Raji (cell line): ENCODE data around the gene SNTG2.

Source experiments
- POLR2A ChIP-seq: IDR thresholded peaks from 2 replicates; pipeline ENCODE4 v1.6.1; 2011; ENCODE audit warnings: low read depth, low read length, control low read depth; ENCODE audit not compliant: insufficient read depth

Gene SNTG2

GRCh38 chr2:1307670-1308069 is 357.0 kb downstream of the SNTG2 start:
- TF ChIP-seq POLR2A: no peak

- no peak for TF ChIP-seq POLR2A
Measured at GRCh38 chr2:1308678-1309077, 358.0 kb downstream of the SNTG2 start.

DNA sequence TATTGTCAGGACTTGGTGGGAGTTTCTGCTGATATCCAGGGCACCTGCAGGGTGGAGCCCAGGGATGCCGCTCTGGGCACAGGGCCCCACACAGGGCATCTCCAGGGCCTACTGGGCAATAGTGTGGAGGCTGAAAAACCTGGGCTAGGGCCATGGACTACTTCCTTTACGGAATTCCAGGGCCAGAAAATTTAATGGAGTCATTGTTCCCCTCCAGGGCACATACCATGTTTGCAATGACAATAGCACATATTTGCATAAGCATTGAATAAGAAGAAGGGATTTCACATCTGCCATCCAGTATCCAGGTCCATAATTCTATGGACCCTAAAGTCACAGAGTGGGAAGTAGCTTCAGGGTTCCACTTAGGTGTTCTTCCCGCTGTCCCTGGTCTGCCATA is 358.9 kb downstream of the SNTG2 start:
- no peak for TF ChIP-seq POLR2A

DNA sequence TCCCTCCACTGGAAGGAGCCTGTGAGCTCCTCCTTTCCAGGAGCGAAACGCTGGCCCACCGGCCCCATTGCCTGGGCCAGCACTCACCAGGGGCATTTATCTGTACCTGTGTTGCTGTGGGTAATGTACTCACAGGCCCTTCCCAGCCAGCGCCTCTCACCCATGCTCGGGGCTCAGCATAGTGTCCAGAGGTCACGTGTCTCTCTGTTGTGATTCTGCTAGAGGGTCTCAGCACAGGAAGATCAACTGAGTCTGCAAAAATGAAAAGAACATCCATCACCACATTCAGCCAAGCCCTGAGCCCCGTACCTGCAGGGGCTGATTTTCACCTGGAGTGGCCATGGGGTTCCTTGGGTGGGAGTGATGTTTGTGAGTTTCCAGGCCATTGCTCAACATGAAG is 359.6 kb downstream of the SNTG2 start:
- no peak for TF ChIP-seq POLR2A

DNA sequence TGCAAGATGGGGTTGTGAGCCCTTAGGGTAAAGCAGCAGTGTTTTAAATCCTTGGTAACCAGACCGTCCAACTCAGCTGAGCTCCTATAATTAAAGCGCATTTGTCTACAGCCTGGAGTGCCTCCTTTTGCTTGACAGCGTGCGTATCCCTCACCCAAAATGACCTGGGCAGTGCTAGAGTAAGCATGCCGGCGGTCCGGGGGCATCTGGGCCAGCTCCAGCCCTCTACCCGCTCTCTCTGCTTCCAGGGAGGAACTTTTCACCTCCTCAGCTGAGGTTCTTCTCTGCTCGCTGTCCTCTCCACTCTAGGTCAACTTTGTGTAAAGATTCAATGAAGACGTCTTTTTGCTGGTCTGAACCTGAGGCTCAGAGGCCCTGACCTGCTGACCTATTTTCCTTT is 360.2 kb downstream of the SNTG2 start:
- TF ChIP-seq POLR2A: no peak

DNA sequence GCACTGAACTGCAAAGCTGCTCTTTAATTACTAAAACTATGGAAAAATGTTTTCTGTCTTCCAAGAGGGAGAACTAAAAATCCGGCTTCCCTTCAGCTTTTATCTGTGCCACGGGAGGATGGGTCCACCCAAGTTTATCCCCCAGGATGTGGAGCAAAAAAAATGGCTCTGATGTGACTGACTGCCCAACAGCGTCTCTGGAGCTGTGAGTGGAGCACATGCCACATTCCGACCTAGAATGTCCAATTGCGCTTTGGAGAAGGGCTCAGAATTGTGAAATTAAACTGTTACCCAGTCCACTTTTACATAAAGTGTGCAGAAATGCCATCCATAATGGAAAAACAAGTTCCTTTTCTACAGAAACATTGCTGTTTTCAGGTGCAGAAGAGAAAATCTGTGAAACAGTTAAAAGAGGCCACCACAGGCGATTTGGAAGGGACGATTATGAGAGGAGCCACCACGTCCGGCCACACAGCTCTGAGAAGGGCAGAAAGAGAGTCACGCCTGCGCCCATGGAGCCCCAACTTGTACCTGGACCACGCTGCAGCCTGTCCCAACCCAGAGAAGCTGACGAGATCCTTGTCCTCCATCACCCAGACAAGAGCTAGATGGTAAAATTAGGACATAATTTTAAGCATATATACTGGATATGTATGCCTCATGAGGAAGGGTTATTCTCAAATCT is 362.7 kb downstream of the SNTG2 start:
- TF ChIP-seq POLR2A: no peak

GRCh38 chr2:1314254-1314653 is 363.6 kb downstream of the SNTG2 start:
- TF ChIP-seq POLR2A: no peak

GRCh38 chr2:1318366-1319009 is 367.8 kb downstream of the SNTG2 start:
- no peak for TF ChIP-seq POLR2A

DNA sequence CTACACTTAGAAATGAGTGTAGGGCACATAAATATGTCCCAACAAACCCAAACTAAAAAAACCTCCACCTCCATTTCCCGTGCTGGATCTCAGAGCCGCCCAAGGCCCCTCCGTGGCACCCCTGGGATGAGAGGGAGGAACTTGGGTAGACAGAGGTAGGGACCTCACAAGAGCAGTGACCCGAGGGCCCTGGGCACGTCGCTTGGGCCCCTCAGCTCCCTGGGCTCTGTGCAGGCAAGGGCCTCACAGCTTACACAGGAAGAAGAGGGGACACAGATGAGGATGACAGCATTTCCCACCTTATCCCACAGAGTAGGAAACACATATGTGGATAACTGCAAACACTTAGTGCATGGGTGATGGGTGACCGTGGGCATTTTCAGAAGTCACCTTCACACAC is 368.7 kb downstream of the SNTG2 start:
- no peak for TF ChIP-seq POLR2A

GRCh38 chr2:1321321-1321720 is 370.7 kb downstream of the SNTG2 start:
- no peak for TF ChIP-seq POLR2A

DNA sequence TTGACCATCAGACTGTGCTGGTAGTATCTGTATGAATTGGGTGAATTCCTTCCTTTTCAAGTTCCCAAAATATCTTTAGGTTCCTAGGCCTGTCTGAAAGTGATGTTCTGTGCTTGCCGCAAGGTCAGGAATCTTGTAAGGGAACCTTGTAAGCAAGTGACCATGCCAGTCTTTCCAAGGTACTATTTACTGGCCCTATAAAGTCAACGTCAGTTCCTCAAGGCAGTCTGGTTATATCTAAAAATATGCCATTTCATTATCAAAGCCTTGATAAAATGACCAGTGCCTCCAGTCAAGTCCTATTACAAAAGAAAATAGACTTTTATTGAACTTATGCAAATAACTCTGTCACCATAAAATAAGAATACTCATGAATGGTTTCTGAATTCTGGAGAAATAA is 374.2 kb downstream of the SNTG2 start:
- no peak for TF ChIP-seq POLR2A

GRCh38 chr2:1328684-1329083 is 378.0 kb downstream of the SNTG2 start:
- no peak for TF ChIP-seq POLR2A

DNA sequence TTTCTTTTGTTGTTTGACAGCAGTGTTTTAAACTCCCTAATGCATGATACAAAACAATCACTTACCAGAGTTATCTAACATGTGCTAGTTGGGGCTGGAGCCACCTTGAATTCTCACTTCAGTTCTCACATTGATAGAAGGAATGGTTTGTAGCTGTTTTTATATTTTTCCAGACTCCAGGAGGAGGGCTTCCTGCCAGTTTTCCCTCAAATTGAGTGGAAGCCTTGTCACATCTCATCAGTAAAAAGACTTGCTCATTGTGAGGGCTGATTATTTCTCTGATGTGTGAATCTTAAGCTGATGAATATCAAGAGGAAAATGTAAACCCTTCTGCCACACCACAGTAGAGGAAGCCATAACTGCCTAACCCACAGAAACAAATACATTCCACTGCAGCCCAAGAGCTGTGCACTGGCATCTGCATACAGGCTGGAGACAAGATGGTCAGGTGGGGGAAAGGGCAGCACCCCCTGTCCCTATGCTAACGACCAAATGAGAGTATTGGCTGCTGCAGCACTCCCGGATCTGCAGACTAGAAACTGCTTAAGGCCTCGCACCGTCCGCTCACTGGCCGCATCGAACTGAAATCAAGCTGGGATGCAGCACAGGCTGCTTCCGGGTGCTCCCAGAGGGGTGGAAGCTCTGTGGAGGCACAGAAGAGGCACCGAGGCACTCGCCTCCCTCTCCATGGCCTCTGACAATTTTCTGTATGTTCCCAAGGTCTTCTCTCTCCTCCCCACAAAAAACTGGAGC is 388.9 kb downstream of the SNTG2 start:
- TF ChIP-seq POLR2A: no peak

- TF ChIP-seq POLR2A: no peak
Measured at GRCh38 chr2:1340141-1340512, 389.5 kb downstream of the SNTG2 start.

DNA sequence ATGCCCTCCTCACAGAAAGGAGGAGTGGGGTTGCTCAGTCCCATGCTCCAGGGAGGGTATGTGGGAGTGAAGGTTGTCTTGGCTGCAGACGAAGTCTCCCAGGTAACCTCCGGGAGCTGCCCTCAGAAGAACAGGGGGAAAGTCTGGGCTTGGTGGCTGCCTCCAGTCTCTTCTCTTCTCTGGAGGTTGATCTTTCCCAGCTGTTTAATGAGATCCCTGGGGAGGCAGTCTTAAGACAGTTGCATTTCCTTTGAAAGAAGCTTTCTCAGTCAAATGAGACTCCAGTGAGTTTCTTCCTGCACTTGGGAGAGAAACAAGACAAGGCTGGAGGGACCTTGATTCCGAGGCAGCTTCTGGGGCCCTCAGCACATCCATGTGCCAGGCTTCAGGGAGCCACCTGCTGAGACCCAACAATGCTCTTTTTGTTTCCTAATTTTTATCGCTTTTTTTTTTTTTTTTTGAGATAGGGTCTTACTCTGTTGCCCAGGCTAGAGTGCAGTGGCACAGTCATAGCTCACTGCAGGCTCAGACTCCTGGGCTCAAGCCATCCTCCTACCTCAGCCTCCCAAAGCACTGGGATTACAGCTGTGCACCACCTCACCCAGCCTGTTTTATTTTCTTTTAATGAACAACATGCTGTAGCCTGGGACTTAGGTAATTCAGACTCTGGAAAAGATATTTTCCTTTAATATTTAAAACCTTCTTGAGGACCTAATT is 390.9 kb downstream of the SNTG2 start:
- no peak for TF ChIP-seq POLR2A

DNA sequence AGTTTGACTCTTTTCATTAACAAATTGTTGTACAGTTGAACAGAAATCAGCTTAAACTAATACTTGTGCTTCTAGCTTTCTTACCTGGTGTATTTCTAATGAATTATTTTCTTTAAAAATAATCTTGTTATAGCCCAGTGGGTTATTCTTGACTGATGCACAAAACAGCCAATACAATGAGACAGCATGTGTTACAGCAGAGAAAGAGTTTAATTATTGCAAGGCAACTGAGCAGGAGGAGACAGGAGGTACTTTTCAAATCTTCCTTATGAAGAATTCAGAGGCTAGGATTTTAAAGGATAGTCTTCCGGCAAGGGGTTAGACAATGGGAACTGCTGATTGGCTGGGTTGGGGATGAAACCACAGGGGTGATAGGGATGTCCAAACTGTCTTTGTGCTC is 398.1 kb downstream of the SNTG2 start:
- TF ChIP-seq POLR2A: no peak

DNA sequence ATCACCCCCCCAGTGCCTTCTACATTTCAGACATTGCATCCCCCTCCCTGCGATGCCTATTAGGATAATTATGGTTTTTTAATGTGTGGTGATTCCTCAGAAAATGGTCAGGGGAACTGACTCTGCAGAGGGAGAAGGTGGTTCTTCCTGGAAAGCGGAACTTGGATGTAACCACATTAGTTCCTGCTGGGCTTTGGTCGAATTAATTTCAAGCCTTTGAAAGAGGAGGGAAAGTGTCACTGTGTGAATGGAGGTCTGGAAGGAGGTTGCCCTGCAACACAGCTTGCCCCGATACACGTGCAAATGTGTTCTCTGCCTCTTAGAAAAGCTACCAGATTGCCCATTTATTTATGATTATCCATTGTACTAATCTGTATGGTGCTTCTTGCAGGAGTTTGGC is 399.5 kb downstream of the SNTG2 start:
- no peak for TF ChIP-seq POLR2A
